Measurements from ENCODE around the gene DHX57. TPM values are rescaled to one million over a fixed set of nuclear protein-coding genes. Genes with fewer than 3 reads are reported as not detected.

DHX57 gene
- total RNA-seq, 1 donor from 2014 or later, result 15.1 TPM

DNA sequence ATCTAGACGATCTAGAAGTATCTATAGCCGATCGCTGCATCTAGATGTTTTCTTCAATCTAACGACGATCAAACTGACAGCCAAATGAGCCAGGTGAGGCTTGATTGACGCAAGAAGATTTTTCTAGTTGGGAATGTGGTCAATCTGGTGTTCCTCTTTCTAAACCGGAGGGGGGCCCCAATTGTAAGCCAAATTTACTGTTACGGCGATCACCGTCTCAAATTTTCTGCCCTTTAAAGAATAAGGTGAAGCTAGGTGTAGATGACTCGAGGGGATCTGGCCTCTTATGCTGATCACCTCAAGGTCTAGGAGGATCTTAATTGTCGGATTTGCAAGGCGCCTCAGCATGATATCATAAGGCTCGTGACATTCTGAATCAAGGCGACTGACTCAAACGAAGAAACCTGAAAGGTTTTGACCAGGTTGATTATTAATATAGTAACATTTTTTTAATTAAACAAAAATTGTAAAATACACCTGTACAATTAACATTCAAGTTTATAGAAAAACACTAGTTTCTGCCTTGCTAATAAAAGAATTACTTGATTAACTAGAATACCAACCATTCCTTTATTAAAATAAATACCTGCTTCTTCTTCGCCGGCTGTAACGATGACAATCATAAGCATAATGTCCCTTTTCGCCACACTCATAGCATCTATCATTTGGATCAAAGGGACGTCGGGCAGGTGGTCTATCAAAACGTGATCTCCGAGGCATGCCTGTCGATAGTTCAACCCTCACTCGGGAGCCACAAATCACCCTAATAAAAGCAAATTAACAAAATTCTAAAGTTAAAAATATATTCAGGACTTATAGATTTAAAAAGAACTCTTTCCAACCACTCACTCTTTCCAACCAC lies 126.6 kb downstream of the DHX57 start:
- Histone ChIP-seq H3K4me1 (peaks cover 43% of the 10 kb centered on the region), H3K36me3 (peaks cover 56% of the 10 kb centered on the region), H3K4me3 (peak overlapping the region; percentile 82), H3K27ac (peak overlapping the region; percentile 98), H3K27me3 (no peaks in the 10 kb centered on the region), H3K9me3 (no peaks in the 10 kb centered on the region)
- ATAC-seq, result no peak
- no peak for DNase-seq
- TF ChIP-seq, protein P1, sequence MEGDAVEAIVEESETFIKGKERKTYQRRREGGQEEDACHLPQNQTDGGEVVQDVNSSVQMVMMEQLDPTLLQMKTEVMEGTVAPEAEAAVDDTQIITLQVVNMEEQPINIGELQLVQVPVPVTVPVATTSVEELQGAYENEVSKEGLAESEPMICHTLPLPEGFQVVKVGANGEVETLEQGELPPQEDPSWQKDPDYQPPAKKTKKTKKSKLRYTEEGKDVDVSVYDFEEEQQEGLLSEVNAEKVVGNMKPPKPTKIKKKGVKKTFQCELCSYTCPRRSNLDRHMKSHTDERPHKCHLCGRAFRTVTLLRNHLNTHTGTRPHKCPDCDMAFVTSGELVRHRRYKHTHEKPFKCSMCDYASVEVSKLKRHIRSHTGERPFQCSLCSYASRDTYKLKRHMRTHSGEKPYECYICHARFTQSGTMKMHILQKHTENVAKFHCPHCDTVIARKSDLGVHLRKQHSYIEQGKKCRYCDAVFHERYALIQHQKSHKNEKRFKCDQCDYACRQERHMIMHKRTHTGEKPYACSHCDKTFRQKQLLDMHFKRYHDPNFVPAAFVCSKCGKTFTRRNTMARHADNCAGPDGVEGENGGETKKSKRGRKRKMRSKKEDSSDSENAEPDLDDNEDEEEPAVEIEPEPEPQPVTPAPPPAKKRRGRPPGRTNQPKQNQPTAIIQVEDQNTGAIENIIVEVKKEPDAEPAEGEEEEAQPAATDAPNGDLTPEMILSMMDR (IDR thresholded peaks at IDR 0.05), result no peak
- intact Hi-C loops (cut with DNase I), result no loop called here

DNA sequence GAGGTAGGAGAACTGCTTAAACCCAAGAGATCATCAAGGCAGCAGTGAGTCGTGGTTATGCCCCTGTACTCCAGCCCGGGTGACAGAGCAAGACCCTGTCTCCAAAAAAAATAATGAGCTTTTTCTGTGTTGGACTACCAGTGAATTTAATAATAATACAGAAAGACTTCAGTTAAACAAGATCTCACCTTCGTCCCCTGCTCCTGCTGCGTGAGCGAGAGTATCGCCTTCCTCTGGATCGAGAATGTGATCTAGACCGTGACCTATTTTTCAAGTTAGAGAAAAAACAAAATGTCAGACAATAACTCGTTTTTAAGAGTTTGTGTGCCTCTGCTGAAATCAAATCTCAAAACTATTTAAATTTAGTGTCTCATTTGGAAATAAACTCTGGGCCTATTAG lies 127.3 kb downstream of the DHX57 start:
- Histone ChIP-seq H3K4me1 (peaks cover 43% of the 10 kb centered on the region), H3K9me3 (no peaks in the 10 kb centered on the region), H3K27ac (no peak overlapping the region), H3K4me3 (no peak overlapping the region), H3K27me3 (no peaks in the 10 kb centered on the region), H3K36me3 (peaks cover 64% of the 10 kb centered on the region)
- ATAC-seq (no peak), DNase-seq (no peak)
- TF ChIP-seq, protein P1 (IDR thresholded peaks at IDR 0.05), result no peak
- intact Hi-C loops (cut with DNase I), result no loop called here

DNA sequence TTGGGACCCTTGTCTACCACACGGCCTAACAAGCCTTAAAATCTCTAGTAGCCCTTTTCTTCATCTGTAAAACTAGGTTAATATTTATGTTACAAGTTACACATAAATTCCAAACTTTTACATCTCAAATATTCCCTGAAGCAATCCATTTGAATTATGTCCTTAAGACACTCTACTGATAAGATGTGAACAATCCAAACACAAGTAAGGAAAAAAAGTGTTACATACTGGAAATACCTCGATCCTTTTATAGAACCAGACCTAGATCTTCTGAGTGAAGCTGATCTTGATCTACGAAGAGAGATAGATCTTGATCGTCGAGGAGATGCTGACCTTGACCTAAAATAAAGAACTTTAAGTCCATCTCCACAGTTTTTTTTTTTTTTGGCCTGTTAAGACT lies 127.9 kb downstream of the DHX57 start:
- TF ChIP-seq, protein P1 (IDR thresholded peaks at IDR 0.05), result no peak
- no peak for ATAC-seq
- intact Hi-C loops (cut with DNase I), result no loop called here
- Histone ChIP-seq H3K36me3 (peaks cover 69% of the 10 kb centered on the region), H3K27me3 (no peaks in the 10 kb centered on the region), H3K4me1 (peaks cover 43% of the 10 kb centered on the region), H3K4me3 (no peak overlapping the region), H3K9me3 (no peaks in the 10 kb centered on the region), H3K27ac (no peak overlapping the region)
- DNase-seq, result no peak

Other genes starting within 250 kb of the DHX57 start
- gene GALM, start 209.8 kb downstream of the DHX57 start, total RNA-seq, result 14.7 TPM
- gene SRSF7, start 124.6 kb downstream of the DHX57 start, total RNA-seq, result 112 TPM
- gene GEMIN6, start 97.7 kb downstream of the DHX57 start, total RNA-seq, result 10.6 TPM
- 6.4 TPM for gene MORN2, start within 50 bp of the DHX57 start, total RNA-seq
- 1.3 TPM for gene ARHGEF33, start 13.9 kb upstream of the DHX57 start, total RNA-seq
- 37.0 TPM for gene SOS1, start 245.1 kb upstream of the DHX57 start, total RNA-seq

All from upper lobe of right lung (tissue), 1 donor.